GM21737 (cell line): Measurements from ENCODE around the gene TAS2R43.
"Not testable (repeated sequence)": the region's sequence is repeated elsewhere in the genome, so short reads cannot be mapped to it uniquely, and the experiment has no call there.

Experiments used
- ATAC-seq: cut with Tn5 transposase; IDR thresholded peaks from one replicate; pipeline ENCODE4 v1.9.1; 2021; ENCODE audit warnings: mild to moderate bottlenecking, moderate library complexity; ENCODE audit not compliant: unreplicated experiment

Gene TAS2R43

GRCh38 chr12:11062194-11062593, 29.9 kb downstream of the TAS2R43 start, which contains the start of gene TAS2R46:
TAS2R46 (minus strand) TSS chr12:11062294; CDS start chr12:11062294, 0 bp downstream.
- ATAC-seq, result not testable (repeated sequence)

- ATAC-seq, result no peak
These were observed 32.3 kb downstream of the TAS2R43 start for GRCh38 chr12:11059784-11060183.

- ATAC-seq, result no peak
These were observed 33.1 kb downstream of the TAS2R43 start for GRCh38 chr12:11059041-11059440.

GRCh38 chr12:11055306-11055705, 36.8 kb downstream of the TAS2R43 start:
- no peak for ATAC-seq

GRCh38 chr12:11049806-11050531, 42.1 kb downstream of the TAS2R43 start:
- ATAC-seq, result not testable (repeated sequence)

- not testable (repeated sequence) for ATAC-seq
These were observed 50.7 kb downstream of the TAS2R43 start for GRCh38 chr12:11041366-11041765.
